PFSK-1 (cell line): ENCODE data around the gene EPB41L4A.

ENCODE experiments used
- FOXP2 ChIP-seq: optimal IDR thresholded peaks from 2 replicates; pipeline ENCODE3; 2011; ENCODE audit warnings: borderline replicate concordance, control low read depth, inconsistent platforms; ENCODE audit not compliant: insufficient read depth; ENCODE audit errors: extremely low read length, extremely low read depth
- POLR2AphosphoS5 ChIP-seq: IDR thresholded peaks from 2 replicates; pipeline ENCODE4 v1.6.1; 2012; ENCODE audit warnings: low read depth, mild to moderate bottlenecking, control low read depth, low read length, moderate library complexity
- SIN3A ChIP-seq: IDR thresholded peaks from 2 replicates; pipeline ENCODE4 v1.6.1; 2012; ENCODE audit warnings: mild to moderate bottlenecking, low read length, moderate library complexity, borderline replicate concordance; ENCODE audit not compliant: insufficient read depth
- TAF1 ChIP-seq: IDR thresholded peaks from 2 replicates; pipeline ENCODE4 v1.6.1; 2012; ENCODE audit warnings: low read length, control low read depth, borderline replicate concordance; ENCODE audit not compliant: insufficient read depth
- TF ChIP-seq, protein P1 (sequence below), 2 experiments: IDR thresholded peaks; 2 replicates each; pipeline versions ENCODE4 v1.6.1 to v1.8.0; 2011 to 2012; ENCODE audit warnings: low read depth in 2 of 2, low read length in 2 of 2, control low read depth in 1 of 2, inconsistent platforms in 1 of 2, mild to moderate bottlenecking in 1 of 2, moderate library complexity in 1 of 2; ENCODE audit not compliant: insufficient read depth in 1 of 2

Gene EPB41L4A

DNA sequence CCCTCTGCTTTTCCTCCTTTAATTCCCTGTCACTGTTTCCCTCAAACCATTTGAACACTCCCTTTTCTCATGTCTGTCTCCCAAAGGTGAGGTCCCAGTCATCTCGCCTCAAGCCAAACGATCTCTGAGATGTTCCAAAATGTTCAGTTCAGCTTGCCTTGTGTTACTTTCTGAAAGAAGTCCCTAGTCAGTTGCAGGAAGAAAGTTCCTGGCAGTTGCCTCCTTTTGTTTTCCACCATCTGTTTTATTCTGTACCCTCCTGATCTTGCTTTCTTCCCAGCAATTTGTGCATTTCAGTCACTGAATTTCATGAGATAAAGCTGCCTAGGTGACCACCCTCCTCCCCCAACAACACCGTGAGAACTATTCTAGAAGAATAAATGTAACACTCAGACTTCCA is 277.5 kb downstream of the EPB41L4A start:
- no peak for TF ChIP-seq POLR2AphosphoS5

DNA sequence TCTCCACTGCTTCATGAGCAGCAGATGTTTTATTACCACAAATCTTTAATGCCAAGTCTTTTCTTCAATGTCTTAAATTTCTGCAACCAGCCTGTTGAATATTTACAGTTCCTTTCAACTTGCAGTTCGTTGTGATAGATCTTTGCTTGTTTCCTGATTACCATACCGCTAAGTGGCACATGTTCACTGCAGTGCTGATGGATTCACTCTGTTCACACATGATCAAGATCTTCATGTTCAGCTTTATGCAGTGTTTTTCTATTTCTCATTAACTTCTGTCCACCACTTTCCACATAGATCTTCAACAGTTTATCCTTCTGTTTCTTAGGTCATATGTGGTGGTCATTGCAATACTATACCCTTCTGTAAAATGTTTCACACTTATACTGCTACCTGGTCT is 280.6 kb downstream of the EPB41L4A start:
- no peak for TF ChIP-seq FOXP2

DNA sequence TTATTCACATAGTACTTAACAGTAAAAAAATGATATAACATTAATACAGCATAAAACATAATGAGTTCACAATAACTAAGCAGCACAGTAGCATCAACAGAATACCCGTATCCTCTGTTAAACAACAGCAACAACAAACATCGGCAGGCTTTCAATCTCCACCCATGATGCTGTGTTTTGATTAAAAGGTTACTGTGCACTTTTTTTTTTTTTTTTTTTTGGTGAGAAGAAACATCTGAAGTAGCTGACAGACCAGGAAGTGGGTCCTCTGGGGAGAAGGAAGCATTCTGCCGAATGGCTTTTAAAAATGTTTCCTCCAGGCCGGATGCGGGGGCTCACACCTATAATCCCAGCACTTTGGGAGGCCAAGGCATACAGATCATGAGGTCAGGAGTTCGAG is 282.3 kb downstream of the EPB41L4A start:
- TF ChIP-seq TAF1: no peak
- no peak for TF ChIP-seq FOXP2
- TF ChIP-seq, protein P1, sequence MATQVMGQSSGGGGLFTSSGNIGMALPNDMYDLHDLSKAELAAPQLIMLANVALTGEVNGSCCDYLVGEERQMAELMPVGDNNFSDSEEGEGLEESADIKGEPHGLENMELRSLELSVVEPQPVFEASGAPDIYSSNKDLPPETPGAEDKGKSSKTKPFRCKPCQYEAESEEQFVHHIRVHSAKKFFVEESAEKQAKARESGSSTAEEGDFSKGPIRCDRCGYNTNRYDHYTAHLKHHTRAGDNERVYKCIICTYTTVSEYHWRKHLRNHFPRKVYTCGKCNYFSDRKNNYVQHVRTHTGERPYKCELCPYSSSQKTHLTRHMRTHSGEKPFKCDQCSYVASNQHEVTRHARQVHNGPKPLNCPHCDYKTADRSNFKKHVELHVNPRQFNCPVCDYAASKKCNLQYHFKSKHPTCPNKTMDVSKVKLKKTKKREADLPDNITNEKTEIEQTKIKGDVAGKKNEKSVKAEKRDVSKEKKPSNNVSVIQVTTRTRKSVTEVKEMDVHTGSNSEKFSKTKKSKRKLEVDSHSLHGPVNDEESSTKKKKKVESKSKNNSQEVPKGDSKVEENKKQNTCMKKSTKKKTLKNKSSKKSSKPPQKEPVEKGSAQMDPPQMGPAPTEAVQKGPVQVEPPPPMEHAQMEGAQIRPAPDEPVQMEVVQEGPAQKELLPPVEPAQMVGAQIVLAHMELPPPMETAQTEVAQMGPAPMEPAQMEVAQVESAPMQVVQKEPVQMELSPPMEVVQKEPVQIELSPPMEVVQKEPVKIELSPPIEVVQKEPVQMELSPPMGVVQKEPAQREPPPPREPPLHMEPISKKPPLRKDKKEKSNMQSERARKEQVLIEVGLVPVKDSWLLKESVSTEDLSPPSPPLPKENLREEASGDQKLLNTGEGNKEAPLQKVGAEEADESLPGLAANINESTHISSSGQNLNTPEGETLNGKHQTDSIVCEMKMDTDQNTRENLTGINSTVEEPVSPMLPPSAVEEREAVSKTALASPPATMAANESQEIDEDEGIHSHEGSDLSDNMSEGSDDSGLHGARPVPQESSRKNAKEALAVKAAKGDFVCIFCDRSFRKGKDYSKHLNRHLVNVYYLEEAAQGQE (IDR thresholded peaks at IDR 0.05; ENCODE audit: insufficient read depth in 1 of 2, low read depth in 2 of 2, low read length in 2 of 2): no peak
- no peak for TF ChIP-seq POLR2AphosphoS5
- TF ChIP-seq SIN3A: no peak

DNA sequence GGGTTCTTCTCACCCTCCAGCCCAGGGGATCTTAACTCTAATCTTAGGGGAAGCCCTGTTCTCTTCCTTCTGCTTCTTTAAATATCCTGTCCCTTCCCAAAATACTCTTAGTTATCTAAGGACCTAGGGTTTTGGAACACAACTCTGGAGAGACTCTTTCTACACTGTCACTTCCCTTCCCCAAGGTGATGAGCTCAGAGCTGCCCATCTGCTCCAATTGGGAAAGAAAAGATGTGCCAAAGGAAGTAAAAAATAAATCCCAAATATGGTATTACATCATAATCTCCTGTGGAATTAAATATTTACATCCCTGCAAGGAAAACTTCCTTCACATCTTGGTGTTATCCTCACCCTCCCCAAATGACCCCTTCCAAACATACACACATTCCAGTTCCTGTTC is 291.2 kb downstream of the EPB41L4A start:
- TF ChIP-seq POLR2AphosphoS5: no peak
- no peak for TF ChIP-seq SIN3A
- TF ChIP-seq FOXP2: no peak
- TF ChIP-seq, protein P1 (IDR thresholded peaks at IDR 0.05; ENCODE audit: insufficient read depth in 1 of 2, low read depth in 2 of 2, low read length in 2 of 2): no peak
- TF ChIP-seq TAF1: no peak

DNA sequence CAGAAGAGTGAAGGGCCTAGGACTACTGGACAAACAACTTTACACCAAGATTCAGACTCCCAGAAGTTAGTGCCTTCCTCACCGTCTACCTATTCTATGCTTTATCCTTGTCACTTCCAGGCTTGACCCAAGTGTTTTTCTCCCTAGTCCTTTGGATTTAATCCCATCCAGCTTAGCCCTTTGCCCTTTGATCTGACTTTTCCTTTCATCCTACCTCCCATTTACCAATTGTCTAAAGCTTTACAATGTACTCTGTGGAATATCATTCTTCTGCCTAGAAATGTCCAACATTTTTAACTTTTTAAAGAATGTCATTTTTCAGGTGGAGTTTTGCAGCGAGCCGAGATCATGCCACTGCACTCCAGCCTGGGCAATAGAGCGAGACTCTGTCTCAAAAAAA is 292.1 kb downstream of the EPB41L4A start:
- TF ChIP-seq, protein P1 (IDR thresholded peaks at IDR 0.05; ENCODE audit: insufficient read depth in 1 of 2, low read depth in 2 of 2, low read length in 2 of 2): no peak
- TF ChIP-seq FOXP2 (no peak), TAF1 (no peak), SIN3A (no peak), POLR2AphosphoS5 (no peak)

DNA sequence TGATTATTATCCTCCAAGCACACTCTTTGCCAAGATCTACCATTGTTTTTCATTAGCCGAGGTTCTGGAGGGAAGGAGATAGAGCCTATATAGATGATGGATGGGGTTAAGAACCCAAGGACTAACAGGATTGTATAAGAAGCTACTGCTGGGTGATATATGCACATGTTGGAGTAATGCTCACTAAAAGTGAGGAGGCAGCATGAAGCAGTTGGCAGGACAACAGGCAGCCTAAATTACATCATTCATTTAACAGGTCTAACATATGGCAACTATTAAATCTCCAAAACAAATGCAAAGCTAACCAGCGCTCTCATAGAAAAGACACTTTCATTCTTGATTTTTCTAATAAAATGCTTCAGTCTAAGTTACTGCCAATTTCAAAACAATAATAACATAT is 293.2 kb downstream of the EPB41L4A start:
- no peak for TF ChIP-seq TAF1
- no peak for TF ChIP-seq SIN3A
- TF ChIP-seq POLR2AphosphoS5: no peak
- no peak for TF ChIP-seq FOXP2
- TF ChIP-seq, protein P1 (IDR thresholded peaks at IDR 0.05; ENCODE audit: insufficient read depth in 1 of 2, low read depth in 2 of 2, low read length in 2 of 2): no peak
